OCI-LY1 (cell line): Measurements from ENCODE around the gene NDUFAB1.
"Not testable (repeated sequence)": the region's sequence is repeated elsewhere in the genome, so short reads cannot be mapped to it uniquely, and the experiment has no call there.

Experiments used
- H2AFZ ChIP-seq: fragments of 200-600 bp; sonication (generic), shearing (Covaris generic); 2 replicates; pipeline ENCODE4 v1.6.0; 2014; ENCODE audit warnings: antibody characterized with exemption, mild to moderate bottlenecking, low read length
- H3F3A ChIP-seq: fragments of 200-600 bp; sonication (generic), shearing (Covaris generic); 2 replicates; pipeline ENCODE4 v1.6.0; 2014; ENCODE audit warnings: mild to moderate bottlenecking, antibody characterized with exemption, low read length, moderate library complexity; ENCODE audit not compliant: insufficient read depth
- H3K27ac ChIP-seq: fragments of 200-600 bp; sonication (generic); 2 replicates; pipeline ENCODE4 v1.5.1; 2014; ENCODE audit warnings: low read length, mixed run types, mild to moderate bottlenecking, low read depth; ENCODE audit not compliant: poor library complexity, severe bottlenecking
- H3K27me3 ChIP-seq: fragments of 200-600 bp; sonication (generic); 2 replicates; pipeline ENCODE4 v1.6.0; 2014; ENCODE audit warnings: antibody characterized with exemption, mild to moderate bottlenecking, low read length, moderate library complexity; ENCODE audit not compliant: insufficient read depth
- H3K36me3 ChIP-seq: fragments of 200-600 bp; sonication (generic); 2 replicates; pipeline ENCODE4 v1.6.1; 2014; ENCODE audit warnings: mild to moderate bottlenecking, antibody characterized with exemption, low read length, moderate library complexity, mixed read lengths; ENCODE audit not compliant: insufficient read depth
- H3K4me1 ChIP-seq: fragments of 200-600 bp; sonication (generic); 2 replicates; pipeline ENCODE4 v1.5.1; 2014; ENCODE audit warnings: mild to moderate bottlenecking, low read length, moderate library complexity; ENCODE audit not compliant: insufficient read depth, severe bottlenecking
- H3K4me2 ChIP-seq: fragments of 200-600 bp; sonication (generic), shearing (Covaris generic); 2 replicates; pipeline ENCODE4 v1.6.1; 2014; ENCODE audit warnings: low read length
- H3K4me3 ChIP-seq: fragments of 200-600 bp; sonication (generic); 2 replicates; pipeline ENCODE4 v1.5.1; 2014; ENCODE audit warnings: low read length, low read depth, mild to moderate bottlenecking, mixed read lengths; ENCODE audit not compliant: poor library complexity, severe bottlenecking
- H3K79me2 ChIP-seq: fragments of 200-600 bp; shearing (Covaris generic); 2 replicates; pipeline ENCODE4 v1.6.1; 2016; ENCODE audit warnings: mixed run types, low read length, mixed read lengths; ENCODE audit not compliant: insufficient read depth
- H3K9ac ChIP-seq: fragments of 200-600 bp; sonication (generic), shearing (Covaris generic); 2 replicates; pipeline ENCODE4 v1.6.1; 2014; ENCODE audit warnings: mild to moderate bottlenecking, low read length, mixed read lengths
- H3K9me2 ChIP-seq: fragments of 200-600 bp; sonication (generic), shearing (Covaris generic); 2 replicates; pipeline ENCODE4 v1.6.1; 2014; ENCODE audit warnings: low read depth, mild to moderate bottlenecking, low read length, mixed read lengths
- H3K9me3 ChIP-seq: fragments of 200-600 bp; shearing (Covaris generic); 2 replicates; pipeline ENCODE4 v1.6.1; 2014; ENCODE audit warnings: low read length, mixed read lengths
- H4K20me1 ChIP-seq: fragments of 200-600 bp; sonication (generic), shearing (Covaris generic); 2 replicates; pipeline ENCODE4 v1.6.0; 2016; ENCODE audit warnings: mild to moderate bottlenecking, low read length; ENCODE audit not compliant: insufficient read depth
- EZH2 ChIP-seq: fragments of 200-600 bp; sonication (generic), shearing (Covaris generic); IDR thresholded peaks from 2 replicates; pipeline ENCODE4 v1.8.0; 2017; ENCODE audit warnings: borderline replicate concordance, mixed run types, mild to moderate bottlenecking, antibody characterized with exemption, low read length, moderate library complexity, mixed read lengths
- TF ChIP-seq, protein P1 (sequence below): fragments of 200-600 bp; sonication (generic), shearing (Covaris generic); IDR thresholded peaks from 2 replicates; pipeline ENCODE4 v1.5.1; 2017; ENCODE audit warnings: mild to moderate bottlenecking, antibody characterized with exemption, low read length, moderate library complexity, mixed read lengths

Gene NDUFAB1

DNA sequence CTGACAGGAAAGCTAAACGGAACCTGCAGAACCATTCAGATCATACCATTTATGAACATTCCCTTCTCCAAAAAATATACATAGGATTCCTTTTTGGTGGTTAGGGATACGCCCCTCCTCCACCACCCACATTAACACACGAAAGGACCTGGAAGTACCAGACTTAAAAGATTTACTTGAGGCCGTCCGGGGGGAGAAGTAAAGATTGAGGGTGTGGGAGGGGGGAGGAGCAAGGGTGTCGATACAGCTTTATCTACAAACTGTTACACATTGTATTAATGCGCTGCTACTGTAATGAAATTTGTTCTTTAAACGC, 44.5 kb upstream of the NDUFAB1 start:
- peaks cover 50% of the 10 kb centered on the region for H3K36me3 ChIP-seq
- H3K4me2 ChIP-seq: peak overlapping the region; percentile 90

DNA sequence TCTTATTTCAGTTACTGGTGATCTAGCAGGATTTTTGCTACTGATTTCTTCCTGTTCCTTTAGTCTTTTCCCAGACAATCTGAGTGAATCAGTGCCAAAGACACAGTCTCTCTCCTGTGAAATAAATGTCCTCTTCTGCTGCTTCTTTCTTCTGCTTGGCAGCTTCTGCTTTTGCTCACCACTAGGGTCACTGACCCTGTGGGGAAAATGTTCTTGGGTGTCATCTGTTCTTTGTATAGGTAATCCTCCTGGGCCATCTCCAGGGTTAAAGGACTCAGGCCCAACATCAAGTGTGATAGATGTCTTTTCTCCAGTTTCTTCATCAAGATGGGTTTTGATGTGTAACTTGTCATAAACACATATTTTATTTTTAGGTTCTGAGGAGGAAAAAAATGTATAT, 39.8 kb upstream of the NDUFAB1 start:
- peaks cover 16% of the 10 kb centered on the region for H3K4me1 ChIP-seq
- H3K9me3 ChIP-seq: no peaks in the 10 kb centered on the region
- TF ChIP-seq, protein P1, sequence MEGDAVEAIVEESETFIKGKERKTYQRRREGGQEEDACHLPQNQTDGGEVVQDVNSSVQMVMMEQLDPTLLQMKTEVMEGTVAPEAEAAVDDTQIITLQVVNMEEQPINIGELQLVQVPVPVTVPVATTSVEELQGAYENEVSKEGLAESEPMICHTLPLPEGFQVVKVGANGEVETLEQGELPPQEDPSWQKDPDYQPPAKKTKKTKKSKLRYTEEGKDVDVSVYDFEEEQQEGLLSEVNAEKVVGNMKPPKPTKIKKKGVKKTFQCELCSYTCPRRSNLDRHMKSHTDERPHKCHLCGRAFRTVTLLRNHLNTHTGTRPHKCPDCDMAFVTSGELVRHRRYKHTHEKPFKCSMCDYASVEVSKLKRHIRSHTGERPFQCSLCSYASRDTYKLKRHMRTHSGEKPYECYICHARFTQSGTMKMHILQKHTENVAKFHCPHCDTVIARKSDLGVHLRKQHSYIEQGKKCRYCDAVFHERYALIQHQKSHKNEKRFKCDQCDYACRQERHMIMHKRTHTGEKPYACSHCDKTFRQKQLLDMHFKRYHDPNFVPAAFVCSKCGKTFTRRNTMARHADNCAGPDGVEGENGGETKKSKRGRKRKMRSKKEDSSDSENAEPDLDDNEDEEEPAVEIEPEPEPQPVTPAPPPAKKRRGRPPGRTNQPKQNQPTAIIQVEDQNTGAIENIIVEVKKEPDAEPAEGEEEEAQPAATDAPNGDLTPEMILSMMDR: no peak
- no peak for TF ChIP-seq EZH2
- no peaks in the 10 kb centered on the region for H3F3A ChIP-seq
- H3K27ac ChIP-seq: no peak overlapping the region
- H3K9ac ChIP-seq: no peak overlapping the region
- H3K4me3 ChIP-seq: no peak overlapping the region
- H3K9me2 ChIP-seq: no peaks in the 10 kb centered on the region
- no peak overlapping the region for H3K4me2 ChIP-seq
- no peaks in the 10 kb centered on the region for H4K20me1 ChIP-seq
- H3K36me3 ChIP-seq: peaks cover 59% of the 10 kb centered on the region
- H2AFZ ChIP-seq: no peak overlapping the region
- H3K27me3 ChIP-seq: no peaks in the 10 kb centered on the region
- H3K79me2 ChIP-seq: peaks cover 10% of the 10 kb centered on the region; the same call in 1 of the 2 replicates

More for the DNA sequence above, 44.5 kb upstream of the NDUFAB1 start:
- TF ChIP-seq, protein P1: no peak
- TF ChIP-seq EZH2: no peak
- Histone ChIP-seq H3K9me2 (no peaks in the 10 kb centered on the region), H3K79me2 (peaks cover 24% of the 10 kb centered on the region), H4K20me1 (no peaks in the 10 kb centered on the region), H3K27ac (peak overlapping the region; percentile 61), H3K27me3 (no peaks in the 10 kb centered on the region), H3K9ac (peak overlapping the region; percentile 83), H3F3A (no peaks in the 10 kb centered on the region), H3K4me3 (peak overlapping the region; percentile 93), H3K4me1 (peaks cover 26% of the 10 kb centered on the region), H2AFZ (no peak overlapping the region), H3K9me3 (no peaks in the 10 kb centered on the region)

DNA sequence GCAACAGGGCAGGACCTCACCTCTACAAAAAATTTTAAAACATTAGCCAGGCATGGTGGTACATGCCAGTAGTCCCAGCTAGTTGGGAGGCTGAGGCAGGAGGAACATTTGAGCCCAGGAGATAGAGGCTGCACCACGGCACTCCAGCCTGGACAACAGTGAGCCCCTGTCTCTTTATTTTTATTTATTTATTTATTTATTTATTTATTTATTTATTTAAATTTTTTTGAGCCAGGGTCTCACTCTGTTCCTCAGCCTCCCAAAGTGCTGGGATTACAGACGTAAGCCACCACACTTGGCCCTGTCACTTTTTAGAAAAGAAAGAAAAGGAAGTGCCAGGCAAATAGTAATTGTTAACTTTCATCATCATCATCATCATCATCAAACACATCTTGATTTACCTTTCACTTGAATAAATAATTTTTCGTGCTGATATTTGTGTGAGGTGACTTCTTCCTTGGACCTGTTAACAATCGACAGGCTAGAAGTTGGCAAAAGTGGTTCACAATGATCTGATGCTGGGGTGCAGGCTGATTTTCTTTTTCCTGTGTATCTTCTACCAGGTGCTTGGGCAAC, 38.4 kb upstream of the NDUFAB1 start:
- Histone ChIP-seq H3K27me3 (no peaks in the 10 kb centered on the region), H3K4me3 (no peak overlapping the region), H3K4me2 (no peak overlapping the region), H3K4me1 (peaks cover 6% of the 10 kb centered on the region), H4K20me1 (no peaks in the 10 kb centered on the region), H3K79me2 (peaks cover 4% of the 10 kb centered on the region; the same call in 1 of the 2 replicates), H3K9ac (no peak overlapping the region), H3F3A (no peaks in the 10 kb centered on the region), H3K9me3 (no peaks in the 10 kb centered on the region), H3K36me3 (peaks cover 69% of the 10 kb centered on the region), H3K27ac (no peak overlapping the region), H3K9me2 (no peaks in the 10 kb centered on the region), H2AFZ (no peak overlapping the region)
- TF ChIP-seq, protein P1: no peak
- no peak for TF ChIP-seq EZH2

DNA sequence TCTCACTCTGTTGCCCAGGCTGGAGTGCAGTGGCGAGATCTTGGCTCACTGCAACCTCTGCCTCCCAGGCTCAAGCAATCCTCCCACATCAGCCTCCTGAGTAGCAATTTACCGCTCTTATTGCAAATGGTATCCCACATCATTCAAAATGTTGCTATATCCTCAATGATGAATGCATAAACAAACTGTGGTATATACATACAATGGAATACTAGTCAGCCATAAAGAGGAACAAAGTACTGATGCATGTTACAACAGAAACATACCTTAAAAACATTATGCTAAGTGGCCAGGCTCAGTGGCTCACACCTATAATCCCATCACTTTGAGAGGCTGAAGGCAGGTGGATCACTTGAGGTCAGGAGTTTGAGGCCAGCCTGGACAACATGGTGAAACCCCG, 35.8 kb upstream of the NDUFAB1 start:
- H3K9ac ChIP-seq, H3K4me2 ChIP-seq, H3F3A ChIP-seq, H3K27me3 ChIP-seq, H2AFZ ChIP-seq, H3K9me2 ChIP-seq, H3K9me3 ChIP-seq, H3K4me3 ChIP-seq, H4K20me1 ChIP-seq, H3K79me2 ChIP-seq, H3K27ac ChIP-seq, H3K4me1 ChIP-seq: not testable (repeated sequence)
- H3K36me3 ChIP-seq: peaks cover 76% of the 10 kb centered on the region
